Panc1 (cell line): ENCODE measurements around the gene SLIT1. TPM values are rescaled to one million over a fixed set of nuclear protein-coding genes. Genes with fewer than 3 reads are reported as not detected.

Source experiments
- ATAC-seq: fragments of 200-7000 bp; cut with Tn5 transposase; 2 replicates; pipeline ENCODE4 v1.9.1; 2020; ENCODE audit warnings: mild to moderate bottlenecking, moderate library complexity
- BruUV-seq: library from RNA; stranded (reverse); fragments of 400-500 nt; replicated peaks from 2 replicates; lab custom pipeline; 2021; lab: Mats Ljungman, UMichigan
- CTCF ChIA-PET: fragments of 300-600 bp; sonication (Branson Sonifier 250); formaldehyde crosslinking; loops from one replicate; lab custom pipeline; 2022; ENCODE audit warnings: antibody characterized with exemption; lab: Charles Lee
- POLR2A ChIA-PET: fragments of 300-600 bp; sonication (Branson Sonifier 250); formaldehyde crosslinking; loops from one replicate; lab custom pipeline; 2022; ENCODE audit warnings: antibody characterized with exemption; lab: Charles Lee
- DNase-seq: peaks from one replicate; pipeline ENCODE4 v3.0.0-alpha.2; 2010; ENCODE audit warnings: low read depth, low spot score
- H3K27ac ChIP-seq: 2 replicates; pipeline ENCODE4 v1.5.1; 2011; ENCODE audit warnings: mild to moderate bottlenecking, low read length, inconsistent platforms
- H3K27me3 ChIP-seq: fragments of 200-500 bp; sonication (Bioruptor generic); 2 replicates; pipeline ENCODE4 v1.6.0; 2014; ENCODE audit warnings: low read length, inconsistent platforms; ENCODE audit not compliant: control insufficient read depth, insufficient read depth
- H3K36me3 ChIP-seq: fragments of 200-500 bp; sonication (Bioruptor generic); 2 replicates; pipeline ENCODE4 v1.5.1; 2014; ENCODE audit warnings: inconsistent platforms, mild to moderate bottlenecking, low read length, moderate library complexity; ENCODE audit not compliant: control insufficient read depth, insufficient read depth
- H3K4me1 ChIP-seq: 2 replicates; pipeline ENCODE4 v1.5.1; 2011; ENCODE audit warnings: inconsistent platforms, mild to moderate bottlenecking, low read length, moderate library complexity; ENCODE audit not compliant: control insufficient read depth, insufficient read depth
- H3K4me3 ChIP-seq, 2 experiments: 2 replicates each; pipeline ENCODE4 v1.5.1; 2011 to 2012; ENCODE audit warnings: low read depth in 2 of 2, low read length in 2 of 2, mild to moderate bottlenecking in 2 of 2, inconsistent platforms in 1 of 2, moderate library complexity in 1 of 2
- H3K9me3 ChIP-seq: fragments of 200-500 bp; sonication (Bioruptor generic); 2 replicates; pipeline ENCODE4 v1.5.1; 2014; ENCODE audit warnings: low read depth, mild to moderate bottlenecking, inconsistent platforms, low read length, moderate library complexity; ENCODE audit not compliant: control insufficient read depth, insufficient read depth
- CTCF ChIP-seq: fragments of 450-650 bp; IDR thresholded peaks from 2 replicates; pipeline ENCODE4 v1.5.1; 2017; ENCODE audit warnings: mild to moderate bottlenecking
- POLR2AphosphoS5 ChIP-seq: IDR thresholded peaks from 2 replicates; pipeline ENCODE4 v1.6.1; 2012; ENCODE audit warnings: mild to moderate bottlenecking, low read depth, low read length, moderate library complexity
- REST ChIP-seq, 2 experiments: IDR thresholded peaks; 2 replicates each; pipeline ENCODE4 v1.6.1; 2011 to 2012; ENCODE audit warnings: low read depth in 2 of 2, control low read depth in 1 of 2, low read length in 1 of 2, mild to moderate bottlenecking in 1 of 2, moderate library complexity in 1 of 2; ENCODE audit not compliant: insufficient read depth in 1 of 2
- SIN3A ChIP-seq: IDR thresholded peaks from 2 replicates; pipeline ENCODE4 v1.6.1; 2012; ENCODE audit warnings: low read depth, mild to moderate bottlenecking, low read length, moderate library complexity, borderline replicate concordance; ENCODE audit not compliant: insufficient read depth
- TCF7L2 ChIP-seq: IDR thresholded peaks from 2 replicates; pipeline ENCODE4 v1.6.1; 2011; ENCODE audit warnings: mild to moderate bottlenecking, low read depth, low read length, inconsistent platforms
- in situ Hi-C: cut with HindIII; loops from 2 replicates; pipeline ENCODE4 v1.10.0; 2016; ENCODE audit warnings: low sequenced_read_pairs, low pct_unique_long_range_greater_than_20kb
- intact Hi-C: fragments of 100-400 bp; cut with micrococcal nuclease; formaldehyde crosslinking; loops from one replicate; pipeline ENCODE4 v1.10.0; 2022; ENCODE audit not compliant: unreplicated experiment
- total RNA-seq: library from RNA; stranded (reverse); gene quantifications from one replicate; pipeline ENCODE4 v1.2.1, GENCODE V29; 2021; ENCODE audit not compliant: unreplicated experiment

Gene SLIT1
- total RNA-seq, 1 experiment from 2014 or later: 2.6 TPM

GRCh38 chr10:97038688-97039087 lies 147.1 kb downstream of the SLIT1 start:
- H3K27me3 ChIP-seq: no peaks in the 10 kb centered on the region
- 0 out of 2 replicates have a peak, but pooled peaks cover 6% of the 10 kb centered on the region for H3K4me1 ChIP-seq
- intact Hi-C loops (no loop called here), in situ Hi-C loops (no loop called here)
- DNase-seq: no peak
- no peak for TF ChIP-seq POLR2AphosphoS5
- no peak for TF ChIP-seq SIN3A
- TF ChIP-seq TCF7L2: no peak
- TF ChIP-seq CTCF: no peak
- no peak for TF ChIP-seq REST (IDR thresholded peaks at IDR 0.05; ENCODE audit: insufficient read depth in 1 of 2, low read depth in 2 of 2, low read length in 1 of 2)
- POLR2A ChIA-PET: no interaction called here
- no peak for ATAC-seq
- no peak overlapping the region for H3K27ac ChIP-seq
- H3K9me3 ChIP-seq: no peaks in the 10 kb centered on the region
- BruUV-seq: no TSS peak
- H3K36me3 ChIP-seq: no peaks in the 10 kb centered on the region
- CTCF ChIA-PET: interaction anchor here (0.5 to 2.2 kb wide), 2 partner anchors 13 to 73 kb away, joined by 8 to 9 read pairs; no protein-coding TSS in a partner anchor
- H3K4me3 ChIP-seq: no peak overlapping the region

GRCh38 chr10:97037365-97038361 lies 148.1 kb downstream of the SLIT1 start:
- in situ Hi-C loops: no loop called here
- Histone ChIP-seq H3K27me3 (no peaks in the 10 kb centered on the region), H3K36me3 (no peaks in the 10 kb centered on the region), H3K27ac (0 out of 2 replicates have a peak overlapping the region, but pooled peaks have one; percentile 8), H3K4me1 (0 out of 2 replicates have a peak, but pooled peaks cover 6% of the 10 kb centered on the region), H3K9me3 (no peaks in the 10 kb centered on the region), H3K4me3 (peak overlapping the region; percentile 26 to 53)
- ATAC-seq (peak; percentile 97), DNase-seq (peak; percentile 84)
- intact Hi-C loops: no loop called here
- ChIA-PET CTCF (interaction anchor here (0.6 to 2.5 kb wide), 17 partner anchors 12 to 662 kb away, joined by 3 to 22 read pairs (median 3); no protein-coding TSS in a partner anchor), POLR2A (interaction anchor here (0.6 kb wide), 1 partner anchor 169 kb away, joined by 5 read pairs; no protein-coding TSS in a partner anchor)
- TF ChIP-seq POLR2AphosphoS5: no peak
- TF ChIP-seq CTCF: peak; percentile 98
- no TSS peak for BruUV-seq
